HepG2 (cell line): ENCODE data around the gene ACER3. TPM values are rescaled to one million over a fixed set of nuclear protein-coding genes. Genes with fewer than 3 reads are reported as not detected.

Experiments
- ATAC-seq: fragments of 200-7000 bp; cut with Tn5 transposase; 3 replicates; pipeline ENCODE4 v1.9.1; 2020; ENCODE audit warnings: mild to moderate bottlenecking, moderate library complexity
- BruUV-seq: library from RNA; stranded (reverse); fragments of 400-500 nt; replicated peaks from 2 replicates; lab custom pipeline; 2021; lab: Mats Ljungman, UMichigan
- CTCF ChIA-PET: fragments of 300-600 bp; formaldehyde crosslinking; extraction: SDS; loops from one replicate; lab custom pipeline; 2021; ENCODE audit warnings: low total read pairs, inconsistent platforms, low intra/inter-chr PET ratio; lab: Yijun Ruan, JAX
- POLR2A ChIA-PET: fragments of 350-600 bp; sonication (Branson Sonifier 250); formaldehyde crosslinking; loops from one replicate; lab custom pipeline; 2020; ENCODE audit warnings: antibody characterized with exemption, inconsistent platforms; lab: Yijun Ruan, JAX
- DNase-seq: peaks from one replicate; pipeline ENCODE4 v3.0.0-alpha.2; 2015; ENCODE audit warnings: low spot score
- FAIRE-seq: peaks from 3 replicates; lab custom pipeline; 2011; peaks lifted over from hg19 to GRCh38; lab: Jason Lieb, UNC
- H2AFZ ChIP-seq: one replicate; pipeline ENCODE4 v1.6.1; 2011; ENCODE audit warnings: low read length, inconsistent platforms
- H3K27ac ChIP-seq: fragments of 300-600 bp; 3 replicates; pipeline ENCODE4 v1.8.0; 2011; ENCODE audit warnings: mixed run types, mild to moderate bottlenecking, mixed read lengths, low read length, inconsistent platforms; ENCODE audit not compliant: insufficient read depth; ENCODE audit errors: extremely low read length
- H3K27me3 ChIP-seq, 2 experiments: fragments of 200-600 bp in 1 of 2; 2 replicates in 1 of 2; 3 replicates in 1 of 2; pipeline versions ENCODE4 v1.6.0 to v1.8.0; 2011; ENCODE audit warnings: low read length in 2 of 2, mild to moderate bottlenecking in 2 of 2, moderate library complexity in 2 of 2, inconsistent platforms in 1 of 2; ENCODE audit not compliant: insufficient read depth in 2 of 2, control insufficient read depth in 1 of 2
- H3K36me3 ChIP-seq, 2 experiments: fragments of 200-600 bp in 1 of 2; replicated peaks in 1 of 2; 2 replicates in 1 of 2; 3 replicates in 1 of 2; pipeline versions ENCODE4 v1.5.1 to v1.8.0; 2011; ENCODE audit warnings: low read length in 2 of 2, inconsistent platforms in 1 of 2; ENCODE audit not compliant: insufficient read depth in 2 of 2, control insufficient read depth in 1 of 2
- H3K4me1 ChIP-seq: 2 replicates; pipeline ENCODE4 v1.5.1; 2012; ENCODE audit warnings: low read length, inconsistent platforms; ENCODE audit not compliant: insufficient read depth
- H3K4me2 ChIP-seq: 2 replicates; pipeline ENCODE4 v1.6.0; 2011; ENCODE audit warnings: low read depth, low read length, inconsistent platforms
- H3K4me3 ChIP-seq, 3 experiments: fragments of 200-600 bp in 1 of 3; sonication (generic), shearing (Covaris generic) in 1 of 3; replicated peaks in 1 of 3; 2 replicates each; pipeline ENCODE4 v1.5.1; 2011 to 2016; ENCODE audit warnings: low read length in 3 of 3, inconsistent platforms in 2 of 3, low read depth in 2 of 3, mild to moderate bottlenecking in 2 of 3, control low read depth in 1 of 3, mixed read lengths in 1 of 3; ENCODE audit not compliant: insufficient read depth in 1 of 3
- H3K79me2 ChIP-seq: one replicate; pipeline ENCODE4 v1.6.1; 2011; ENCODE audit warnings: low read length, inconsistent platforms; ENCODE audit not compliant: insufficient read depth
- H3K9ac ChIP-seq: 2 replicates; pipeline ENCODE4 v1.6.0; 2011; ENCODE audit warnings: mild to moderate bottlenecking, low read depth, low read length, inconsistent platforms; ENCODE audit not compliant: insufficient read depth
- H3K9me3 ChIP-seq: 2 replicates; pipeline ENCODE4 v1.5.1; 2012; ENCODE audit warnings: mild to moderate bottlenecking, low read length
- H4K20me1 ChIP-seq: 2 replicates; pipeline ENCODE4 v1.6.0; 2011; ENCODE audit warnings: inconsistent platforms, mild to moderate bottlenecking, low read length, moderate library complexity; ENCODE audit not compliant: insufficient read depth
- CENPBD1 ChIP-seq: sonication (generic); formaldehyde crosslinking; IDR thresholded peaks from 2 replicates; pipeline ENCODE4 v1.8.0; 2022; ENCODE audit warnings: missing genetic modification reagents, low read depth, mild to moderate bottlenecking, borderline replicate concordance
- CTCF ChIP-seq: sonication (generic); formaldehyde crosslinking; IDR thresholded peaks from 2 replicates; pipeline ENCODE4 v1.5.0; 2020; ENCODE audit warnings: mild to moderate bottlenecking, missing genetic modification reagents, moderate library complexity
- FOSL1 ChIP-seq: sonication (generic); formaldehyde crosslinking; IDR thresholded peaks from 2 replicates; pipeline ENCODE4 v1.9.0; 2021; ENCODE audit warnings: missing genetic modification reagents, borderline replicate concordance
- HDAC6 ChIP-seq: fragments of 200-600 bp; sonication (generic); IDR thresholded peaks from 2 replicates; pipeline ENCODE4 v1.7.0; 2017; ENCODE audit warnings: mild to moderate bottlenecking, antibody characterized with exemption, low read length, low read depth
- MYC ChIP-seq: sonication (generic); formaldehyde crosslinking; IDR thresholded peaks from 2 replicates; pipeline ENCODE4 v1.9.0; 2021; ENCODE audit warnings: missing genetic modification reagents, borderline replicate concordance
- NFIC ChIP-seq: IDR thresholded peaks from 2 replicates; pipeline ENCODE4 v1.6.1; 2012; ENCODE audit warnings: mild to moderate bottlenecking, low read length, inconsistent platforms
- PHF21A ChIP-seq: sonication (generic); formaldehyde crosslinking; IDR thresholded peaks from 2 replicates; pipeline ENCODE4 v1.5.0; 2020; ENCODE audit warnings: mild to moderate bottlenecking, missing genetic modification reagents
- PPARG ChIP-seq: conservative IDR thresholded peaks from 2 replicates; pipeline ENCODE4 v1.6.1; 2016; ENCODE audit warnings: missing biosample characterization, missing genetic modification reagents
- SIX1 ChIP-seq: sonication (generic); formaldehyde crosslinking; IDR thresholded peaks from 2 replicates; pipeline ENCODE4 v1.4.0; 2020; ENCODE audit warnings: missing genetic modification reagents, borderline replicate concordance
- ZBTB49 ChIP-seq: sonication (generic); formaldehyde crosslinking; IDR thresholded peaks from 2 replicates; pipeline ENCODE4 v1.4.0; 2020; ENCODE audit warnings: missing genetic modification reagents, borderline replicate concordance
- ZKSCAN1 ChIP-seq: fragments of 150-350 bp; IDR thresholded peaks from 2 replicates; pipeline ENCODE4 v1.6.1; 2014; ENCODE audit warnings: low read length
- ZNF281 ChIP-seq: sonication (generic); formaldehyde crosslinking; IDR thresholded peaks from 2 replicates; pipeline ENCODE4 v1.4.0; 2020; ENCODE audit warnings: missing genetic modification reagents, borderline replicate concordance
- ZNF446 ChIP-seq: sonication (generic); formaldehyde crosslinking; IDR thresholded peaks from 2 replicates; pipeline ENCODE4 v1.5.0; 2020; ENCODE audit warnings: mild to moderate bottlenecking, missing genetic modification reagents
- ZNF724P ChIP-seq: sonication (generic); formaldehyde crosslinking; IDR thresholded peaks from 2 replicates; pipeline ENCODE4 v1.8.0; 2022; ENCODE audit warnings: missing genetic modification reagents, borderline replicate concordance
- WGBS: methylation state at CpG from one replicate; pipeline ENCODE4 v1.1.6; 2017; ENCODE audit warnings: low lambda C conversion rate; 5-methylcytosine and 5-hydroxymethylcytosine counted together
- in situ Hi-C: cut with HindIII; loops from 2 replicates; pipeline ENCODE4 v1.10.0; 2017; ENCODE audit warnings: low pct_unique_long_range_greater_than_20kb; ENCODE audit not compliant: extremely low pct_ligation_motif_present
- intact Hi-C: fragments of 100-400 bp; cut with micrococcal nuclease; formaldehyde crosslinking; loops from one replicate; pipeline ENCODE4 v1.10.0; 2022; ENCODE audit not compliant: unreplicated experiment
- polyA plus RNA-seq, 8 experiments: library from polyadenylated mRNA; depleted of rRNA in 3 of 8; stranded (reverse) in 7 of 8; unstranded in 1 of 8; fragments of >200 nt; fragmentation: Illumina TruSeq in 4 of 8; extraction: Trizol in 4 of 8; gene quantifications; 2 replicates each; pipeline versions ENCODE4 v1.2.1 to v1.2.3, GENCODE V29; 2011 to 2016; ENCODE audit warnings: low read depth in 4 of 8, missing spikeins in 1 of 8, mixed read lengths in 1 of 8; ENCODE audit not compliant: insufficient read depth in 1 of 8
- total RNA-seq, 5 experiments: library from RNA; depleted of rRNA; stranded (reverse); fragments of >200 nt; fragmentation: Illumina TruSeq; extraction: Trizol; gene quantifications; 2 replicates each; pipeline ENCODE4 v1.2.3, GENCODE V29; 2016; ENCODE audit warnings: low read depth in 1 of 5

The ACER3 gene
- total and polyA plus RNA-seq, 2 of the 13 experiments (the other 11 are each of a cell fraction or from before 2014, with no cell fraction given) = 6.0 to 9.8 TPM

- Histone ChIP-seq H4K20me1 (no peaks in the 10 kb centered on the region), H3K4me2 (no peak overlapping the region), H3K4me3 (no peak overlapping the region), H3K27ac (no peak overlapping the region), H3K27me3 (no peaks in the 10 kb centered on the region), H3K79me2 (no peaks in the 10 kb centered on the region), H2AFZ (no peak overlapping the region), H3K9ac (no peak overlapping the region), H3K9me3 (no peaks in the 10 kb centered on the region), H3K4me1 (peaks cover 16% of the 10 kb centered on the region), H3K36me3 (no peaks in the 10 kb centered on the region)
- WGBS = 78% methylated on average over 2 of the region's 2 CpGs
- no peak for FAIRE-seq
- DNase-seq = no peak
- intact Hi-C loops (no loop called here), in situ Hi-C loops (no loop called here)
- BruUV-seq = no TSS peak
- no peak for TF ChIP-seq ZBTB49 (CRISPR knock-in tag)
- TF ChIP-seq MYC (CRISPR knock-in tag) = no peak
- no peak for TF ChIP-seq ZKSCAN1
- no peak for TF ChIP-seq CENPBD1 (CRISPR knock-in tag)
- TF ChIP-seq PHF21A = no peak
- no peak for TF ChIP-seq FOSL1 (CRISPR knock-in tag)
- no peak for TF ChIP-seq ZNF724P (CRISPR knock-in tag)
- TF ChIP-seq PPARG (CRISPR knock-in tag) = no peak
- no peak for TF ChIP-seq NFIC
- TF ChIP-seq SIX1 (CRISPR knock-in tag) = no peak
- TF ChIP-seq ZNF281 (CRISPR knock-in tag) = no peak
- TF ChIP-seq HDAC6 = no peak
- TF ChIP-seq CTCF (CRISPR knock-in tag) = no peak
- no peak for TF ChIP-seq ZNF446 (CRISPR knock-in tag)
- ChIA-PET CTCF (no interaction called here), POLR2A (no interaction called here)
- ATAC-seq = no peak
Measured at GRCh38 chr11:76891793-76892192, 31.1 kb downstream of the ACER3 start.
